ENCODE data around the gene KPNA5. TPM values are rescaled to one million over a fixed set of nuclear protein-coding genes. Genes with fewer than 3 reads are reported as not detected.

The KPNA5 gene
- total RNA-seq = 2.4 and 4.7 TPM in 2 replicates

DNA sequence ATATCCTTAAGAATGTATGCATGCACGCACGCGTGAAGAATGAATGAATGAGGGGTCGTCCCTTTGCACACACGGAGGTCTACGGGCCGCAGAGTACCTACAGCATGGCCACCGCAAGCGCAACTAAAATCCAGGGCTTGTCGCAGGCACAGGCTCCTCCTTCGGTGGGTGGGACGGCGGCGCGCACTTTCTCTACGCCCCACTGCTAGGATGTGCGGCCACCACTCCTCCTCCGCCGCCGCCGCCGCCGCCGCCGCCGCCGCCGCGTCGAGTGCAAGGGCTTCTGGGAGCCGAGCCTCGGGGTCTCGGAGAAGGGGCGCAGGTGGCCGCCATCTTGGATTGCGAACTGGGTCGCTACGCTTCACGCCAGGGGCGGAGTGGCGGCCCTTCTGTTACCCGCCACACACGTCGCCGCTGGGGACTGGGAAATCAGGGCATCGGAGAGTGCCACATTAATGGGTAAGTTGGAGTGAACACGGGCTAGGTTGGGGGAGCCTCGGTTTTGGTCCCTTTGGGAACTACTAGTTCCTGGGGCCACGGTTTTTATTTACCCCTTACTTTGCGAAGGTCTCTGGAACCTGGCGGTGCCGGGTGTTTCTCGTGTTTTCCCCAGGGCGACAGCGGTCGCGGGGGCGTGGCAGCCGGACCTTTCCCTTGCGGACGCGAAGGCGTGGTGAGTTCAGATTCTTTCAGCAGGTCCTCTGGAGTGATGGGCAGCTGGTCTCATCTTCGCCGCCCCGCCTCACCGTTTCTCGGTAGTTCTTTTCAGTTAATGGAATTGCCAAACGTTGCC lies at the start of gene KPNA5:
KPNA5 (plus strand) TSS at position 332 of the 793 bp plus-strand sequence; CDS start at position 456, 124 bp downstream.

GRCh38 chr6:116764961-116765841 lies 84.2 kb downstream of the KPNA5 start, which contains the start of gene FAM162B:
TSS of gene FAM162B (minus strand) at chr6:116765719. CDS start at chr6:116765576, 143 bp downstream.

Other genes with a start within 250 kb of the KPNA5 start
- 1.1 and 3.4 TPM in 2 replicates for gene CALHM6, start 219.8 kb upstream of the KPNA5 start, total RNA-seq
- gene CALHM5, start 169.6 kb upstream of the KPNA5 start, total RNA-seq = 6.7 and 8.9 TPM in 2 replicates
- gene TRAPPC3L, start 135.5 kb upstream of the KPNA5 start, total RNA-seq = not detected in 2 replicates
- not detected in 2 replicates for gene CALHM4, start 127.5 kb upstream of the KPNA5 start, total RNA-seq
- gene RWDD1, start 109.7 kb upstream of the KPNA5 start, total RNA-seq = 17.3 and 21.7 TPM in 2 replicates
- 0.32 TPM in 1 of 2 replicates, not detected in the other for gene RSPH4A, start 64.7 kb upstream of the KPNA5 start, total RNA-seq
- gene ZUP1, start 12.4 kb upstream of the KPNA5 start, total RNA-seq = 7.9 and 18.4 TPM in 2 replicates
- gene FAM162B, start 84.5 kb downstream of the KPNA5 start, total RNA-seq = 2.3 and 5.4 TPM in 2 replicates
- not detected in 2 replicates for gene GPRC6A, start 147.9 kb downstream of the KPNA5 start, total RNA-seq
- gene RFX6, start 196.0 kb downstream of the KPNA5 start, total RNA-seq = not detected in 2 replicates

All from cardiac atrium fibroblast (primary cell).